ENCODE measurements around the gene CHCHD4.

- TF ChIP-seq CTCF (IDR thresholded peaks at IDR 0.05) (no peak), POLR2A (IDR thresholded peaks at IDR 0.05) (no peak)
Observed at GRCh38 chr3:14082108-14082657, 42.5 kb downstream of the CHCHD4 start.

Data from esophagus squamous epithelium (tissue), 4 donors.